GM06990 (cell line): ENCODE results near the gene GRIK3.

ENCODE experiments used
- DNase-seq: peaks from one replicate; pipeline ENCODE4 v3.0.0-alpha.2; 2011; ENCODE audit not compliant: insufficient read length; ENCODE audit errors: extremely low read depth
- H3K27me3 ChIP-seq: replicated peaks from 2 replicates; pipeline ENCODE4 v1.6.0; 2011; ENCODE audit warnings: low read length; ENCODE audit not compliant: control insufficient read depth, insufficient read depth
- H3K36me3 ChIP-seq: 2 replicates; pipeline ENCODE4 v1.5.1; 2011; ENCODE audit warnings: low read length; ENCODE audit not compliant: control insufficient read depth, insufficient read depth
- H3K4me3 ChIP-seq: replicated peaks from 2 replicates; pipeline ENCODE4 v1.5.1; 2011; ENCODE audit warnings: low read depth, mild to moderate bottlenecking, control low read depth, low read length
- CTCF ChIP-seq: IDR thresholded peaks from 2 replicates; pipeline ENCODE4 v1.5.1; 2011; ENCODE audit warnings: low read length, control low read depth, mild to moderate bottlenecking, inconsistent platforms; ENCODE audit not compliant: insufficient read depth, poor library complexity, severe bottlenecking

The GRIK3 gene

GRCh38 chr1:36775716-36776115, 258.6 kb downstream of the GRIK3 start:
- H3K4me3 ChIP-seq = no peak overlapping the region
- no peak for DNase-seq
- H3K36me3 ChIP-seq = no peaks in the 10 kb centered on the region
- no peak for TF ChIP-seq CTCF
- no peaks in the 10 kb centered on the region for H3K27me3 ChIP-seq

- Histone ChIP-seq H3K4me3 (no peak overlapping the region), H3K27me3 (no peaks in the 10 kb centered on the region; the same call in 1 of the 2 replicates), H3K36me3 (no peaks in the 10 kb centered on the region)
- TF ChIP-seq CTCF = no peak
- no peak for DNase-seq
Measured at GRCh38 chr1:36773827-36774541, 260.3 kb downstream of the GRIK3 start.

- no peaks in the 10 kb centered on the region; the same call in 1 of the 2 replicates for H3K27me3 ChIP-seq
- H3K36me3 ChIP-seq = no peaks in the 10 kb centered on the region
- no peak for TF ChIP-seq CTCF
- H3K4me3 ChIP-seq = no peak overlapping the region
- no peak for DNase-seq
Measured at GRCh38 chr1:36772647-36773495, 261.4 kb downstream of the GRIK3 start.

- no peak overlapping the region for H3K4me3 ChIP-seq
- DNase-seq = no peak
Measured at GRCh38 chr1:36771660-36772284, 262.5 kb downstream of the GRIK3 start.

GRCh38 chr1:36771240-36771639, 263.1 kb downstream of the GRIK3 start:
- H3K36me3 ChIP-seq = no peaks in the 10 kb centered on the region
- DNase-seq = no peak
- no peak for TF ChIP-seq CTCF
- no peak overlapping the region for H3K4me3 ChIP-seq
- no peaks in the 10 kb centered on the region; the same call in 1 of the 2 replicates for H3K27me3 ChIP-seq

More at GRCh38 chr1:36771660-36772284, 262.5 kb downstream of the GRIK3 start:
- Histone ChIP-seq H3K27me3 (no peaks in the 10 kb centered on the region; the same call in 1 of the 2 replicates), H3K36me3 (no peaks in the 10 kb centered on the region)
- TF ChIP-seq CTCF = no peak
